HepG2 (cell line): ENCODE measurements around the gene HACL1. TPM values are rescaled to one million over a fixed set of nuclear protein-coding genes. Genes with fewer than 3 reads are reported as not detected.

Experiments used
- AGO2 ChIP-seq: fragments of 200-400 bp; formaldehyde crosslinking; optimal IDR thresholded peaks from 2 replicates; pipeline ENCODE3; 2017; ENCODE audit warnings: mild to moderate bottlenecking, low read depth, low read length, moderate library complexity
- BRCA1 ChIP-seq: sonication (generic); formaldehyde crosslinking; IDR thresholded peaks from 2 replicates; pipeline ENCODE4 v1.4.0; 2020; ENCODE audit warnings: missing genetic modification reagents
- HDAC1 ChIP-seq: sonication (generic); formaldehyde crosslinking; IDR thresholded peaks from 2 replicates; pipeline ENCODE4 v1.5.1; 2020; ENCODE audit warnings: mild to moderate bottlenecking, missing genetic modification reagents
- MTF2 ChIP-seq: sonication (generic); formaldehyde crosslinking; IDR thresholded peaks from 2 replicates; pipeline ENCODE4 v1.5.0; 2020; ENCODE audit warnings: missing genetic modification reagents, borderline replicate concordance
- MXD4 ChIP-seq: IDR thresholded peaks from 2 replicates; pipeline ENCODE4 v1.6.1; 2016; ENCODE audit warnings: mild to moderate bottlenecking, missing biosample characterization, missing genetic modification reagents
- NFE2 ChIP-seq: sonication (generic); formaldehyde crosslinking; IDR thresholded peaks from 2 replicates; pipeline ENCODE4 v1.4.0; 2020; ENCODE audit warnings: missing genetic modification reagents
- NFKB2 ChIP-seq: sonication (generic); formaldehyde crosslinking; IDR thresholded peaks from 2 replicates; pipeline ENCODE4 v1.4.0; 2020; ENCODE audit warnings: missing genetic modification reagents, borderline replicate concordance
- SIN3B ChIP-seq: fragments of 150-350 bp; IDR thresholded peaks from 2 replicates; pipeline ENCODE4 v1.6.1; 2014; ENCODE audit warnings: low read length
- ZFX ChIP-seq: sonication (generic); formaldehyde crosslinking; IDR thresholded peaks from 2 replicates; pipeline ENCODE4 v1.4.0; 2020; ENCODE audit warnings: mild to moderate bottlenecking, low read depth, missing genetic modification reagents, moderate library complexity
- ZKSCAN8 ChIP-seq: IDR thresholded peaks from 2 replicates; pipeline ENCODE4 v1.6.1; 2016; ENCODE audit warnings: borderline replicate concordance, missing genetic modification reagents, missing compliant biosample characterization
- ZNF20 ChIP-seq: sonication (generic); formaldehyde crosslinking; IDR thresholded peaks from 2 replicates; pipeline ENCODE4 v1.4.0; 2020; ENCODE audit warnings: mild to moderate bottlenecking, moderate library complexity, missing genetic modification reagents
- ZNF703 ChIP-seq: sonication (generic); formaldehyde crosslinking; IDR thresholded peaks from 2 replicates; pipeline ENCODE4 v1.5.1; 2020; ENCODE audit warnings: missing genetic modification reagents, mild to moderate bottlenecking, moderate library complexity, borderline replicate concordance
- ZNF83 ChIP-seq: sonication (generic); formaldehyde crosslinking; IDR thresholded peaks from 2 replicates; pipeline ENCODE4 v1.4.0; 2020; ENCODE audit warnings: missing genetic modification reagents, mild to moderate bottlenecking, borderline replicate concordance
- polyA plus RNA-seq, 8 experiments: library from polyadenylated mRNA; depleted of rRNA in 3 of 8; stranded (reverse) in 7 of 8; unstranded in 1 of 8; fragments of >200 nt; fragmentation: Illumina TruSeq in 4 of 8; extraction: Trizol in 4 of 8; gene quantifications; 2 replicates each; pipeline versions ENCODE4 v1.2.1 to v1.2.3, GENCODE V29; 2011 to 2016; ENCODE audit warnings: low read depth in 4 of 8, missing spikeins in 1 of 8, mixed read lengths in 1 of 8; ENCODE audit not compliant: insufficient read depth in 1 of 8
- total RNA-seq, 5 experiments: library from RNA; depleted of rRNA; stranded (reverse); fragments of >200 nt; fragmentation: Illumina TruSeq; extraction: Trizol; gene quantifications; 2 replicates each; pipeline ENCODE4 v1.2.3, GENCODE V29; 2016; ENCODE audit warnings: low read depth in 1 of 5
- TF ChIP-seq, protein P1 (sequence below): sonication (generic); formaldehyde crosslinking; IDR thresholded peaks from 2 replicates; pipeline ENCODE4 v1.8.0; 2022; ENCODE audit warnings: mild to moderate bottlenecking, missing genetic modification reagents
- TF ChIP-seq, protein P2 (sequence below): sonication (generic); formaldehyde crosslinking; IDR thresholded peaks from 2 replicates; pipeline ENCODE4 v1.4.0; 2020; ENCODE audit warnings: missing genetic modification reagents, borderline replicate concordance
- TF ChIP-seq, protein P3 (sequence below): sonication (generic); formaldehyde crosslinking; IDR thresholded peaks from 2 replicates; pipeline ENCODE4 v1.4.0; 2020; ENCODE audit warnings: missing genetic modification reagents, borderline replicate concordance

Gene HACL1
- total and polyA plus RNA-seq, 2 of the 13 experiments (the other 11 are each of a cell fraction or from before 2014, with no cell fraction given): 22.1 to 25.7 TPM

DNA sequence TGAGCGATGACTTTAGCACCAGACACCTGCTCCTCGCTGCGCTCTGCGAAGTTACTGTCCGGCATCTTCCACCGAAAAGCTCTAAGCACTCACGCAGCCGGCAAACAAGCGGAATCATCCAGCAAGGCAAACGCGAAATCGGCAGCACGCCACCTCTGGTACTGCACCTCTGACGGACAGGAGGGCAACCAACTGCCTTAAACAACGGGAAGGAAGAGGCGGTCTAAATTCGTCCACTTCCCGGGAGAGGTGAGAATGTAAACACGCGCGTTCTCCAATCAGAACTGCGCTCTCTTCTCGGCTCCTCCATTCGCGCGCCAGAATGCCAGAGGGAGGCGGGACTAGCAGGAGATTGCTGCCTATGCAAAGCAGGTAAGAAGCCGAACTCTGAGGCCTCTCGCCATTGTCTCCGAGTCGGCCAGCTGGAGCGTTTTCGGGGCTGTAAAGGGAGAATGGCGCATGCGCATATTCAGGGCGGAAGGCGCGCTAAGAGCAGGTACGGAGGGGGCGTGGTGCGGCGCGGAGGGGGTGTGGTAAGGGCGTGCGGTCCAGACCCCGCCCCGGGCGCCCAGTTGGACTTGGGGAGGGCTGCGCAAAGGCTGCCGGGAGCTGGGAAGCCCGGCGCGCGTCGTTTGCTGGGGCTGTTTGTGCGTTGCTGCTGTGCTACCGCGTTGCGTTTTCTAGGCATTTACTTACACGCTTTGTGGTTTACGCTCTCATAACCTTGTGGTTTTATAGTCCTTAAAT is at the start of gene HACL1, which contains the start of gene BTD (continued):
- TF ChIP-seq, protein P1, sequence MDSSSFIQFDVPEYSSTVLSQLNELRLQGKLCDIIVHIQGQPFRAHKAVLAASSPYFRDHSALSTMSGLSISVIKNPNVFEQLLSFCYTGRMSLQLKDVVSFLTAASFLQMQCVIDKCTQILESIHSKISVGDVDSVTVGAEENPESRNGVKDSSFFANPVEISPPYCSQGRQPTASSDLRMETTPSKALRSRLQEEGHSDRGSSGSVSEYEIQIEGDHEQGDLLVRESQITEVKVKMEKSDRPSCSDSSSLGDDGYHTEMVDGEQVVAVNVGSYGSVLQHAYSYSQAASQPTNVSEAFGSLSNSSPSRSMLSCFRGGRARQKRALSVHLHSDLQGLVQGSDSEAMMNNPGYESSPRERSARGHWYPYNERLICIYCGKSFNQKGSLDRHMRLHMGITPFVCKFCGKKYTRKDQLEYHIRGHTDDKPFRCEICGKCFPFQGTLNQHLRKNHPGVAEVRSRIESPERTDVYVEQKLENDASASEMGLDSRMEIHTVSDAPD (CRISPR knock-in tag): no peak; the same call in 1 of the 2 replicates
- TF ChIP-seq ZFX (CRISPR knock-in tag) (peak; percentile 77), ZKSCAN8 (no peak; the same call in 1 of the 2 replicates), HDAC1 (CRISPR knock-in tag) (peak; percentile 87), ZNF83 (no peak), NFE2 (CRISPR knock-in tag) (no peak), BRCA1 (CRISPR knock-in tag) (no peak), SIN3B (0 out of 2 replicates have a peak, but pooled peaks have one; percentile 50), ZNF703 (CRISPR knock-in tag) (no peak), NFKB2 (CRISPR knock-in tag) (no peak), MTF2 (CRISPR knock-in tag) (no peak), AGO2 (no peak), ZNF20 (CRISPR knock-in tag) (no peak), MXD4 (CRISPR knock-in tag) (0 out of 2 replicates have a peak, but pooled peaks have one; percentile 60)
- TF ChIP-seq, protein P2, sequence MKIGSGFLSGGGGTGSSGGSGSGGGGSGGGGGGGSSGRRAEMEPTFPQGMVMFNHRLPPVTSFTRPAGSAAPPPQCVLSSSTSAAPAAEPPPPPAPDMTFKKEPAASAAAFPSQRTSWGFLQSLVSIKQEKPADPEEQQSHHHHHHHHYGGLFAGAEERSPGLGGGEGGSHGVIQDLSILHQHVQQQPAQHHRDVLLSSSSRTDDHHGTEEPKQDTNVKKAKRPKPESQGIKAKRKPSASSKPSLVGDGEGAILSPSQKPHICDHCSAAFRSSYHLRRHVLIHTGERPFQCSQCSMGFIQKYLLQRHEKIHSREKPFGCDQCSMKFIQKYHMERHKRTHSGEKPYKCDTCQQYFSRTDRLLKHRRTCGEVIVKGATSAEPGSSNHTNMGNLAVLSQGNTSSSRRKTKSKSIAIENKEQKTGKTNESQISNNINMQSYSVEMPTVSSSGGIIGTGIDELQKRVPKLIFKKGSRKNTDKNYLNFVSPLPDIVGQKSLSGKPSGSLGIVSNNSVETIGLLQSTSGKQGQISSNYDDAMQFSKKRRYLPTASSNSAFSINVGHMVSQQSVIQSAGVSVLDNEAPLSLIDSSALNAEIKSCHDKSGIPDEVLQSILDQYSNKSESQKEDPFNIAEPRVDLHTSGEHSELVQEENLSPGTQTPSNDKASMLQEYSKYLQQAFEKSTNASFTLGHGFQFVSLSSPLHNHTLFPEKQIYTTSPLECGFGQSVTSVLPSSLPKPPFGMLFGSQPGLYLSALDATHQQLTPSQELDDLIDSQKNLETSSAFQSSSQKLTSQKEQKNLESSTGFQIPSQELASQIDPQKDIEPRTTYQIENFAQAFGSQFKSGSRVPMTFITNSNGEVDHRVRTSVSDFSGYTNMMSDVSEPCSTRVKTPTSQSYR (CRISPR knock-in tag): peak; percentile 37; the same call in 1 of the 2 replicates
- TF ChIP-seq, protein P3, sequence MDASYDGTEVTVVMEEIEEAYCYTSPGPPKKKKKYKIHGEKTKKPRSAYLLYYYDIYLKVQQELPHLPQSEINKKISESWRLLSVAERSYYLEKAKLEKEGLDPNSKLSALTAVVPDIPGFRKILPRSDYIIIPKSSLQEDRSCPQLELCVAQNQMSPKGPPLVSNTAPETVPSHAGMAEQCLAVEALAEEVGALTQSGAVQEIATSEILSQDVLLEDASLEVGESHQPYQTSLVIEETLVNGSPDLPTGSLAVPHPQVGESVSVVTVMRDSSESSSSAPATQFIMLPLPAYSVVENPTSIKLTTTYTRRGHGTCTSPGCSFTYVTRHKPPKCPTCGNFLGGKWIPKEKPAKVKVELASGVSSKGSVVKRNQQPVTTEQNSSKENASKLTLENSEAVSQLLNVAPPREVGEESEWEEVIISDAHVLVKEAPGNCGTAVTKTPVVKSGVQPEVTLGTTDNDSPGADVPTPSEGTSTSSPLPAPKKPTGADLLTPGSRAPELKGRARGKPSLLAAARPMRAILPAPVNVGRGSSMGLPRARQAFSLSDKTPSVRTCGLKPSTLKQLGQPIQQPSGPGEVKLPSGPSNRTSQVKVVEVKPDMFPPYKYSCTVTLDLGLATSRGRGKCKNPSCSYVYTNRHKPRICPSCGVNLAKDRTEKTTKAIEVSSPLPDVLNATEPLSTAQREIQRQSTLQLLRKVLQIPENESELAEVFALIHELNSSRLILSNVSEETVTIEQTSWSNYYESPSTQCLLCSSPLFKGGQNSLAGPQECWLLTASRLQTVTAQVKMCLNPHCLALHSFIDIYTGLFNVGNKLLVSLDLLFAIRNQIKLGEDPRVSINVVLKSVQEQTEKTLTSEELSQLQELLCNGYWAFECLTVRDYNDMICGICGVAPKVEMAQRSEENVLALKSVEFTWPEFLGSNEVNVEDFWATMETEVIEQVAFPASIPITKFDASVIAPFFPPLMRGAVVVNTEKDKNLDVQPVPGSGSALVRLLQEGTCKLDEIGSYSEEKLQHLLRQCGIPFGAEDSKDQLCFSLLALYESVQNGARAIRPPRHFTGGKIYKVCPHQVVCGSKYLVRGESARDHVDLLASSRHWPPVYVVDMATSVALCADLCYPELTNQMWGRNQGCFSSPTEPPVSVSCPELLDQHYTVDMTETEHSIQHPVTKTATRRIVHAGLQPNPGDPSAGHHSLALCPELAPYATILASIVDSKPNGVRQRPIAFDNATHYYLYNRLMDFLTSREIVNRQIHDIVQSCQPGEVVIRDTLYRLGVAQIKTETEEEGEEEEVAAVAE (CRISPR knock-in tag): peak; percentile 86; the same call in 1 of the 2 replicates
